Endothelial cell of umbilical vein (primary cell): ENCODE data around the gene RSBN1. TPM values are rescaled to one million over a fixed set of nuclear protein-coding genes. Genes with fewer than 3 reads are reported as not detected.

Source experiments
- BruUV-seq: library from RNA; stranded (reverse); fragments of 400-500 nt; replicated peaks from 2 replicates; lab custom pipeline; 2021; lab: Mats Ljungman, UMichigan
- CTCF ChIA-PET: fragments of 300-600, 350-600 bp; sonication (Branson Sonifier 250); formaldehyde crosslinking; loops from one replicate; lab custom pipeline; 2021; ENCODE audit warnings: antibody characterized with exemption, inconsistent platforms; lab: Charles Lee
- POLR2A ChIA-PET: fragments of 300-600, 350-600 bp; sonication (Branson Sonifier 250); formaldehyde crosslinking; loops from one replicate; lab custom pipeline; 2021; ENCODE audit warnings: antibody characterized with exemption, inconsistent platforms; lab: Charles Lee
- DNase-seq: peaks from one replicate; pipeline ENCODE4 v3.0.0-alpha.2; 2011; ENCODE audit warnings: low read depth, low spot score
- FAIRE-seq: peaks from 2 replicates; lab custom pipeline; 2011; peaks lifted over from hg19 to GRCh38; lab: Jason Lieb, UNC
- H2AFZ ChIP-seq: 2 replicates; pipeline ENCODE4 v1.6.0; 2012; ENCODE audit warnings: low read depth, low read length, control low read depth, inconsistent platforms
- H3K27ac ChIP-seq: 2 replicates; pipeline ENCODE4 v1.5.1; 2011; ENCODE audit warnings: low read depth, mild to moderate bottlenecking, control low read depth, low read length, moderate library complexity; ENCODE audit not compliant: insufficient read depth
- H3K27me3 ChIP-seq, 2 experiments: 2 replicates each; pipeline versions ENCODE4 v1.6.0 to v1.6.1; 2011; ENCODE audit warnings: low read length in 2 of 2, mixed read lengths in 1 of 2; ENCODE audit not compliant: control insufficient read depth in 2 of 2, insufficient read depth in 2 of 2
- H3K36me3 ChIP-seq, 2 experiments: 2 replicates in 1 of 2; 3 replicates in 1 of 2; pipeline ENCODE4 v1.5.1; 2011; ENCODE audit warnings: low read length in 2 of 2, mild to moderate bottlenecking in 1 of 2, moderate library complexity in 1 of 2; ENCODE audit not compliant: control insufficient read depth in 2 of 2, insufficient read depth in 2 of 2; ENCODE audit errors: extremely low read depth in 1 of 2
- H3K4me1 ChIP-seq: 3 replicates; pipeline ENCODE4 v1.5.1; 2011; ENCODE audit warnings: mild to moderate bottlenecking, low read length; ENCODE audit not compliant: control insufficient read depth, insufficient read depth; ENCODE audit errors: extremely low read depth
- H3K4me2 ChIP-seq: 2 replicates; pipeline ENCODE4 v1.6.1; 2011; ENCODE audit warnings: low read length, control low read depth, mixed read lengths; ENCODE audit not compliant: insufficient read depth
- H3K4me3 ChIP-seq, 3 experiments: fragments of 200-600 bp in 1 of 3; sonication (generic), shearing (Covaris generic) in 1 of 3; replicated peaks in 1 of 3; 2 replicates each; pipeline ENCODE4 v1.5.1; 2011 to 2016; ENCODE audit warnings: control low read depth in 3 of 3, low read length in 3 of 3, mild to moderate bottlenecking in 2 of 3, inconsistent platforms in 1 of 3, low read depth in 1 of 3, moderate library complexity in 1 of 3; ENCODE audit not compliant: insufficient read depth in 1 of 3
- H3K79me2 ChIP-seq: 2 replicates; pipeline ENCODE4 v1.6.0; 2012; ENCODE audit warnings: low read length, inconsistent platforms; ENCODE audit not compliant: control insufficient read depth, insufficient read depth
- H3K9ac ChIP-seq: replicated peaks from 2 replicates; pipeline ENCODE3; 2011; ENCODE audit warnings: low read length, control low read depth; ENCODE audit not compliant: insufficient read depth; ENCODE audit errors: extremely low read depth
- H3K9me1 ChIP-seq: replicated peaks from 3 replicates; pipeline ENCODE4 v1.6.0; 2011; ENCODE audit warnings: mild to moderate bottlenecking, low read length; ENCODE audit not compliant: control insufficient read depth, insufficient read depth; ENCODE audit errors: extremely low read depth
- H3K9me3 ChIP-seq: replicated peaks from 2 replicates; pipeline ENCODE4 v1.5.1; 2012; ENCODE audit warnings: low read length, inconsistent platforms; ENCODE audit not compliant: control insufficient read depth, insufficient read depth
- H4K20me1 ChIP-seq: replicated peaks from 2 replicates; pipeline ENCODE3; 2011; ENCODE audit warnings: mild to moderate bottlenecking, low read length; ENCODE audit not compliant: control insufficient read depth, insufficient read depth; ENCODE audit errors: extremely low read depth
- CTCF ChIP-seq, 2 donors: IDR thresholded peaks; 1 replicate in 1 of 2; 2 replicates in 1 of 2; pipeline ENCODE4 v1.5.1; 2011; ENCODE audit warnings: low read length in 2 of 2, mild to moderate bottlenecking in 2 of 2, moderate library complexity in 2 of 2, control low read depth in 1 of 2, inconsistent platforms in 1 of 2, low read depth in 1 of 2; ENCODE audit not compliant: insufficient read depth in 1 of 2; ENCODE audit errors: extremely low read depth in 1 of 2
- EZH2 ChIP-seq: IDR thresholded peaks from 2 replicates; pipeline ENCODE4 v1.6.1; 2012; ENCODE audit warnings: borderline replicate concordance, low read depth, mild to moderate bottlenecking, moderate library complexity, low read length, inconsistent platforms; ENCODE audit not compliant: severe bottlenecking
- FOS ChIP-seq: IDR thresholded peaks from 2 replicates; pipeline ENCODE4 v1.6.1; 2011; ENCODE audit warnings: mild to moderate bottlenecking, low read length, moderate library complexity, borderline replicate concordance; ENCODE audit not compliant: insufficient read depth
- GATA2 ChIP-seq: IDR thresholded peaks from 2 replicates; pipeline ENCODE4 v1.7.0; 2011; ENCODE audit warnings: low read depth, mild to moderate bottlenecking, moderate library complexity, mixed read lengths, low read length; ENCODE audit not compliant: insufficient read length, insufficient read depth
- JUN ChIP-seq: IDR thresholded peaks from 2 replicates; pipeline ENCODE4 v1.6.1; 2011; ENCODE audit warnings: borderline replicate concordance, low read depth; ENCODE audit not compliant: insufficient read length, insufficient read depth
- MAX ChIP-seq: IDR thresholded peaks from 2 replicates; pipeline ENCODE4 v1.6.1; 2011; ENCODE audit not compliant: insufficient read depth, insufficient read length
- MYC ChIP-seq: IDR thresholded peaks from one replicate; pipeline ENCODE4 v1.6.1; 2011; ENCODE audit warnings: mild to moderate bottlenecking, low read depth, low read length
- POLR2A ChIP-seq: IDR thresholded peaks from 2 replicates; pipeline ENCODE4 v1.6.1; 2012; ENCODE audit warnings: low read depth, mild to moderate bottlenecking, control low read depth, low read length
- POLR2AphosphoS5 ChIP-seq: IDR thresholded peaks from 2 replicates; pipeline ENCODE4 v1.6.1; 2012; ENCODE audit warnings: low read depth, mild to moderate bottlenecking, control low read depth, low read length, moderate library complexity; ENCODE audit not compliant: insufficient read depth
- dilution Hi-C: fragments of 300-500 bp; cut with MboI; formaldehyde crosslinking; loops from one replicate; pipeline ENCODE4 v1.15.0; 2019; ENCODE audit warnings: low sequenced_read_pairs; ENCODE audit not compliant: extremely low pct_ligation_motif_present
- intact Hi-C: fragments of 100-400 bp; cut with micrococcal nuclease; formaldehyde crosslinking; loops from one replicate; pipeline ENCODE4 v1.10.0; 2022
- polyA plus RNA-seq, 4 experiments: library from polyadenylated mRNA; depleted of rRNA in 3 of 4; stranded (reverse) in 3 of 4; unstranded in 1 of 4; fragments of >200 nt; gene quantifications; 2 replicates each; pipeline versions ENCODE4 v1.2.1 to v1.2.3, GENCODE V29; 2011 to 2012; ENCODE audit warnings: missing spikeins in 1 of 4
- total RNA-seq: library from RNA; stranded (reverse); gene quantifications from 2 replicates; pipeline ENCODE4 v1.2.3, GENCODE V29; 2021

The RSBN1 gene
- total and polyA plus RNA-seq, 2 donors (not counting 3 experiments of a cell fraction or from before 2014, with no cell fraction given), result 4.0 to 13.4 TPM

- H3K4me1 ChIP-seq, result no peaks in the 10 kb centered on the region
- TF ChIP-seq FOS (no peak), POLR2AphosphoS5 (no peak), GATA2 (no peak), CTCF (IDR thresholded peaks at IDR 0.05; ENCODE audit: extremely low read depth in 1 of 2, insufficient read depth in 1 of 2, low read depth in 1 of 2, low read length in 2 of 2) (no peak), MYC (no peak), MAX (no peak), EZH2 (no peak), JUN (no peak), POLR2A (no peak)
- no peak overlapping the region for H3K27ac ChIP-seq
- no peak overlapping the region for H3K4me3 ChIP-seq
- no peak for DNase-seq
- intact Hi-C loops (no loop called here), dilution Hi-C loops (no loop called here)
- H2AFZ ChIP-seq, result no peak overlapping the region
- CTCF ChIA-PET, result no interaction called here
- no peaks in the 10 kb centered on the region for H3K27me3 ChIP-seq
- no peak for FAIRE-seq
- H3K9ac ChIP-seq, result no peak overlapping the region
- peaks cover 1% of the 10 kb centered on the region for H3K79me2 ChIP-seq
- no peaks in the 10 kb centered on the region for H3K9me1 ChIP-seq
- POLR2A ChIA-PET, result no interaction called here
- no peaks in the 10 kb centered on the region for H4K20me1 ChIP-seq
- H3K9me3 ChIP-seq, result no peaks in the 10 kb centered on the region
- no peak overlapping the region for H3K4me2 ChIP-seq
- H3K36me3 ChIP-seq, result peaks cover 3 to 13% of the 10 kb centered on the region in 2 experiments
- BruUV-seq, result no TSS peak
Observed at GRCh38 chr1:113765306-113766230, 46.7 kb downstream of the RSBN1 start.
